Activated naive CD4-positive, alpha-beta T cell treated with anti-CD3 and anti-CD28 coated beads for 36 hours (primary cell): ENCODE measurements around the gene USO1. TPM values are rescaled to one million over a fixed set of nuclear protein-coding genes. Genes with fewer than 3 reads are reported as not detected.

Experiments
- CTCF ChIA-PET: fragments of 350-600 bp; sonication (Branson Sonifier 250); formaldehyde crosslinking; loops from one replicate; lab custom pipeline; 2021; ENCODE audit warnings: antibody characterized with exemption; lab: Charles Lee
- DNase-seq: peaks from one replicate; pipeline ENCODE4 v3.0.0-alpha.2; 2020
- H3K27ac Mint-ChIP-seq: one replicate; pipeline ENCODE4 v1.8.0; 2021; ENCODE audit warnings: mild to moderate bottlenecking, mixed read lengths
- H3K27me3 Mint-ChIP-seq: one replicate; pipeline ENCODE4 v1.8.0; 2021; ENCODE audit warnings: low read depth, mixed read lengths
- H3K36me3 Mint-ChIP-seq: one replicate; pipeline ENCODE4 v1.8.0; 2021; ENCODE audit warnings: low read depth, mixed read lengths
- H3K4me1 Mint-ChIP-seq: one replicate; pipeline ENCODE4 v1.8.0; 2021; ENCODE audit warnings: low read depth, mixed read lengths
- H3K4me3 Mint-ChIP-seq: one replicate; pipeline ENCODE4 v1.8.0; 2021; ENCODE audit warnings: mild to moderate bottlenecking, moderate library complexity, mixed read lengths
- H3K9me3 Mint-ChIP-seq: one replicate; pipeline ENCODE4 v1.8.0; 2021; ENCODE audit warnings: mixed read lengths
- intact Hi-C: fragments of 100-400 bp; cut with micrococcal nuclease; formaldehyde crosslinking; loops from one replicate; pipeline ENCODE4 v1.15.1; 2023
- total RNA-seq, 2 experiments: library from RNA; stranded (reverse); gene quantifications; one replicate each; pipeline ENCODE4 v1.2.3, GENCODE V29; 2021

The USO1 gene
- total RNA-seq, 2 experiments from 2014 or later: 42.1 to 42.4 TPM

GRCh38 chr4:75696071-75696470 is 28.3 kb upstream of the USO1 start:
- no peaks in the 10 kb centered on the region for H3K9me3 Mint-ChIP-seq
- H3K27ac Mint-ChIP-seq: no peak overlapping the region
- CTCF ChIA-PET: interaction anchor here (1.6 kb wide), 1 partner anchor 12 kb away, joined by 4 read pairs; no protein-coding TSS in a partner anchor
- peaks cover 29% of the 10 kb centered on the region for H3K4me1 Mint-ChIP-seq
- DNase-seq: peak; percentile 25
- no peaks in the 10 kb centered on the region for H3K27me3 Mint-ChIP-seq
- H3K36me3 Mint-ChIP-seq: peaks cover 13% of the 10 kb centered on the region
- H3K4me3 Mint-ChIP-seq: no peak overlapping the region
- intact Hi-C loops: no loop called here

GRCh38 chr4:75696581-75696980 is 27.8 kb upstream of the USO1 start:
- Mint-ChIP-seq H3K4me3 (no peak overlapping the region), H3K27me3 (no peaks in the 10 kb centered on the region), H3K27ac (no peak overlapping the region), H3K36me3 (peaks cover 12% of the 10 kb centered on the region), H3K4me1 (peaks cover 29% of the 10 kb centered on the region), H3K9me3 (no peaks in the 10 kb centered on the region)
- CTCF ChIA-PET: interaction anchor here (1.6 kb wide), 1 partner anchor 12 kb away, joined by 4 read pairs; no protein-coding TSS in a partner anchor
- DNase-seq: no peak
- intact Hi-C loops: no loop called here

- intact Hi-C loops: loop anchor here (1.0 to 2.0 kb wide), 3 partner anchors 25 to 44 kb away; partner anchors contain the start of genes G3BP2 and USO1
- H3K9me3 Mint-ChIP-seq: no peaks in the 10 kb centered on the region
- peaks cover 29% of the 10 kb centered on the region for H3K4me1 Mint-ChIP-seq
- DNase-seq: peak; percentile 38
- H3K27ac Mint-ChIP-seq: peak overlapping the region; percentile 11
- CTCF ChIA-PET: interaction anchor here (0.8 to 1.6 kb wide), 2 partner anchors 11 to 14 kb away, joined by 3 to 4 read pairs; no protein-coding TSS in a partner anchor
- no peaks in the 10 kb centered on the region for H3K27me3 Mint-ChIP-seq
- no peak overlapping the region for H3K4me3 Mint-ChIP-seq
- peaks cover 8% of the 10 kb centered on the region for H3K36me3 Mint-ChIP-seq
These were observed 26.0 kb upstream of the USO1 start for GRCh38 chr4:75698162-75698962.

- H3K36me3 Mint-ChIP-seq: peaks cover 7% of the 10 kb centered on the region
- H3K27ac Mint-ChIP-seq: peak overlapping the region; percentile 16
- no peak overlapping the region for H3K4me3 Mint-ChIP-seq
- H3K9me3 Mint-ChIP-seq: no peaks in the 10 kb centered on the region
- DNase-seq: no peak
- H3K27me3 Mint-ChIP-seq: no peaks in the 10 kb centered on the region
- peaks cover 29% of the 10 kb centered on the region for H3K4me1 Mint-ChIP-seq
- intact Hi-C loops: loop anchor here (1.0 to 2.0 kb wide), 3 partner anchors 25 to 44 kb away; partner anchors contain the start of genes G3BP2 and USO1
- CTCF ChIA-PET: interaction anchor here (1.6 kb wide), 1 partner anchor 13 kb away, joined by 4 read pairs; no protein-coding TSS in a partner anchor
These were observed 25.5 kb upstream of the USO1 start for GRCh38 chr4:75698963-75699228.

- peaks cover 5% of the 10 kb centered on the region for H3K36me3 Mint-ChIP-seq
- peaks cover 29% of the 10 kb centered on the region for H3K4me1 Mint-ChIP-seq
- CTCF ChIA-PET: no interaction called here
- H3K4me3 Mint-ChIP-seq: no peak overlapping the region
- no peaks in the 10 kb centered on the region for H3K27me3 Mint-ChIP-seq
- no peaks in the 10 kb centered on the region for H3K9me3 Mint-ChIP-seq
- H3K27ac Mint-ChIP-seq: peak overlapping the region; percentile 16
- no peak for DNase-seq
- intact Hi-C loops: loop anchor here (2.0 kb wide), 1 partner anchor 44 kb away; no protein-coding TSS in a partner anchor
These were observed 25.1 kb upstream of the USO1 start for GRCh38 chr4:75699299-75699698.

- CTCF ChIA-PET: no interaction called here
- H3K27me3 Mint-ChIP-seq: no peaks in the 10 kb centered on the region
- no peaks in the 10 kb centered on the region for H3K9me3 Mint-ChIP-seq
- H3K4me1 Mint-ChIP-seq: peaks cover 16% of the 10 kb centered on the region
- peaks cover 3% of the 10 kb centered on the region for H3K36me3 Mint-ChIP-seq
- no peak for DNase-seq
- no peak overlapping the region for H3K4me3 Mint-ChIP-seq
- intact Hi-C loops: no loop called here
- no peak overlapping the region for H3K27ac Mint-ChIP-seq
These were observed 21.4 kb upstream of the USO1 start for GRCh38 chr4:75702919-75703411.

- intact Hi-C loops: loop anchor here (5.0 kb wide), 1 partner anchor 142 kb away; no protein-coding TSS in a partner anchor
- H3K4me1 Mint-ChIP-seq: peaks cover 3% of the 10 kb centered on the region
- peaks cover 3% of the 10 kb centered on the region for H3K36me3 Mint-ChIP-seq
- no peaks in the 10 kb centered on the region for H3K9me3 Mint-ChIP-seq
- CTCF ChIA-PET: interaction anchor here (0.6 to 1.5 kb wide), 4 partner anchors 12 to 128 kb away, joined by 4 to 6 read pairs (median 4); no protein-coding TSS in a partner anchor
- H3K4me3 Mint-ChIP-seq: no peak overlapping the region
- no peaks in the 10 kb centered on the region for H3K27me3 Mint-ChIP-seq
- no peak for DNase-seq
- no peak overlapping the region for H3K27ac Mint-ChIP-seq
These were observed 19.0 kb upstream of the USO1 start for GRCh38 chr4:75705198-75705977.

GRCh38 chr4:75708218-75708691 is 16.1 kb upstream of the USO1 start:
- intact Hi-C loops: loop anchor here (1.0 to 5.0 kb wide), 2 partner anchors 54 to 139 kb away; no protein-coding TSS in a partner anchor
- H3K9me3 Mint-ChIP-seq: no peaks in the 10 kb centered on the region
- H3K4me1 Mint-ChIP-seq: peaks cover 3% of the 10 kb centered on the region
- no peak overlapping the region for H3K27ac Mint-ChIP-seq
- DNase-seq: peak; percentile 58
- peaks cover 3% of the 10 kb centered on the region for H3K36me3 Mint-ChIP-seq
- no peaks in the 10 kb centered on the region for H3K27me3 Mint-ChIP-seq
- no peak overlapping the region for H3K4me3 Mint-ChIP-seq
- CTCF ChIA-PET: interaction anchor here (0.7 to 1.4 kb wide), 5 partner anchors 11 to 61 kb away, joined by 4 to 10 read pairs (median 4); no protein-coding TSS in a partner anchor

- H3K9me3 Mint-ChIP-seq: no peaks in the 10 kb centered on the region
- no peak overlapping the region for H3K27ac Mint-ChIP-seq
- intact Hi-C loops: no loop called here
- H3K4me1 Mint-ChIP-seq: peaks cover 13% of the 10 kb centered on the region
- no peak for DNase-seq
- CTCF ChIA-PET: interaction anchor here (0.6 to 1.4 kb wide), 6 partner anchors 8 to 191 kb away, joined by 3 to 5 read pairs (median 4); partner anchors contain the start of gene USO1
- H3K4me3 Mint-ChIP-seq: no peak overlapping the region
- no peaks in the 10 kb centered on the region for H3K27me3 Mint-ChIP-seq
- H3K36me3 Mint-ChIP-seq: peaks cover 5% of the 10 kb centered on the region
These were observed 14.1 kb upstream of the USO1 start for GRCh38 chr4:75710246-75710645.

- DNase-seq: no peak
- Mint-ChIP-seq H3K36me3 (peaks cover 5% of the 10 kb centered on the region), H3K9me3 (no peaks in the 10 kb centered on the region), H3K4me1 (peaks cover 15% of the 10 kb centered on the region), H3K27me3 (no peaks in the 10 kb centered on the region), H3K27ac (no peak overlapping the region), H3K4me3 (no peak overlapping the region)
- CTCF ChIA-PET: interaction anchor here (3.5 kb wide), 1 partner anchor 9 kb away, joined by 12 read pairs; the partner anchor contains the start of gene USO1
- intact Hi-C loops: no loop called here
These were observed 10.4 kb upstream of the USO1 start for GRCh38 chr4:75714011-75714410.

- Mint-ChIP-seq H3K4me1 (peaks cover 15% of the 10 kb centered on the region), H3K27me3 (no peaks in the 10 kb centered on the region), H3K9me3 (no peaks in the 10 kb centered on the region), H3K36me3 (peaks cover 5% of the 10 kb centered on the region), H3K4me3 (no peak overlapping the region), H3K27ac (no peak overlapping the region)
- intact Hi-C loops: no loop called here
- DNase-seq: no peak
- CTCF ChIA-PET: interaction anchor here (0.6 to 3.5 kb wide), 3 partner anchors 9 to 281 kb away, joined by 3 to 12 read pairs (median 6); partner anchors contain the start of gene USO1
These were observed 9.7 kb upstream of the USO1 start for GRCh38 chr4:75714704-75715103.
